Fibroblast of peridontal ligament (primary cell): Measurements from ENCODE around the gene RCOR1.

ENCODE experiments used
- DNase-seq: peaks from one replicate; pipeline ENCODE4 v3.0.0-alpha.2; 2010; ENCODE audit errors: extremely low read depth

RCOR1 gene

DNA sequence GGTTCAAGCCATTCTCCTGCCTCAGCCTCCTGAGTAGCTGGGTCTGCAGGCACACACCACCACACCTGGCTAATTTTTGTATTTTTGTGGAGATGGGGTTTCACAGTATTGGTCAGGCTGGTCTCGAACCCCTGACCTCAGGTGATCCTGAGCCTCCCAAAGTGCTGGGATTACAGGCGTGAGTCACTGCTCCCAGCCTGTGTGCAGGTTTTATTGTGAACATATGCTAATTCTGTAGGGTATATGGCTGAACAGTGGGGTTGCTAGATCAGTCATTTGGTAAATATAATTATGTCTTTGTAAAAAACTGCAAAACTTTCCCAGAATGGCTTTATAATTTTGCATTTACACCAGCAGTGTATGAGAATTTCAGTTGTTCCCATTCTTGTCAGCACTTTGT is 85.9 kb downstream of the RCOR1 start:
- DNase-seq: no peak

DNA sequence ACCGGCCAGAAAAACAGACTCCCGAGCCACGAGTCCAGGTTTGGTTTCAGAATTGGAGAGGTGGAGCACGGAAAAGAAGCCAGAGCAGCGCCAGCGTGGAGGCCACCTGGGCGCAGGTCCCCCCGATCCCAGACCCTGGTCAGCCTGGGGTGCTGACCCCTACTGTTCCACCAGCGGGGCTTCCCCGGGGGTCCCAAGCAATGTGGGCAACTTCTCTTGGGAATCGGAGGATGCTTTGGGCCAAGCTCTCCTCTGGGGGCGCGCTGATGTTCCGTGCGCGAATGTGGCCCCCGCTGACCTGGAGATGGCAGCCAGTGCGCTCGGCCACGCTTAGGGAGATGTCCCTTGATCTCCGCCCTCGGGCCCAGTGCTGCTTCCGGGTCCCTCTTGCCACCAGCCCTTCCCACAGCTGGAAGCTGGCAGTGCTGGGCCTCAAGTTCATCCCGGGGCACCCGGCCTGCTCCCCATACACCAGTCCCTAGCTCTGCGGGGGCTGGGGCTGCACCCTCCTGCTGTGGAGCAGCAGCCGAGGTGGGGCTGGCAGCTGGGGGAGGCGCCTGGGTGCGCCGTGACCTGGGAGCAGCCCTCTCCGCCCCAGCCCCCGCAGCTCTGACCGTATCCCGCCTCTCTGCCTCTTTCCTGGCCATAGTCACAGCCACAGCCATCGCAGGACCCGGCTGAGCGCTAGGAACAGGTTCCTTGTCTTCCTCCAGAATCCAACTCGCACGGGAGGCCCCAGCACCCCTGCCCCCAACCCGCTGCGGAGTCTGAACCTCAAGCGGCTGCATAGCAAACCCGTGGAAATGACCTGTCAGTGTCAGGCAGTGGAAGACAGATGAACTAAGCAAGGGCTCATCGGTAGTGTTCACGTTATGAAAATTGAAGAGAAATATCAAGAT is 91.2 kb downstream of the RCOR1 start:
- no peak for DNase-seq

DNA sequence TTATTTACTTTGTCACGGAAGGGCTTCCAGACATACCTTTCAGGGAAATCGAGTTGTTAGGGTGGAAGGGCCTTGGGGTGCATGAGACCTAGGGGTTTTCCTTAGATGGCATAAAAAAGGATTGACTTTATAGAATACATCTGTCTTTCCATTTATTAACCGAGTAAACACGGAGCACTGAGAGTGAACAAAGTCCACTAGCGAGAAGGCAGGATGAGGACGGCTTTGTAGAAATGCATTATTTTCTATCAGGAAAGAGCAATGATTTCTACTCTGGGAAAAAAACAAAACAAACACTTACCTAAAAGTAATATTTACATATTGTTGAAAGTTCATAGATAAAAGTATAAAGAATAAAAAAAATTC is 91.8 kb downstream of the RCOR1 start:
- DNase-seq: no peak

DNA sequence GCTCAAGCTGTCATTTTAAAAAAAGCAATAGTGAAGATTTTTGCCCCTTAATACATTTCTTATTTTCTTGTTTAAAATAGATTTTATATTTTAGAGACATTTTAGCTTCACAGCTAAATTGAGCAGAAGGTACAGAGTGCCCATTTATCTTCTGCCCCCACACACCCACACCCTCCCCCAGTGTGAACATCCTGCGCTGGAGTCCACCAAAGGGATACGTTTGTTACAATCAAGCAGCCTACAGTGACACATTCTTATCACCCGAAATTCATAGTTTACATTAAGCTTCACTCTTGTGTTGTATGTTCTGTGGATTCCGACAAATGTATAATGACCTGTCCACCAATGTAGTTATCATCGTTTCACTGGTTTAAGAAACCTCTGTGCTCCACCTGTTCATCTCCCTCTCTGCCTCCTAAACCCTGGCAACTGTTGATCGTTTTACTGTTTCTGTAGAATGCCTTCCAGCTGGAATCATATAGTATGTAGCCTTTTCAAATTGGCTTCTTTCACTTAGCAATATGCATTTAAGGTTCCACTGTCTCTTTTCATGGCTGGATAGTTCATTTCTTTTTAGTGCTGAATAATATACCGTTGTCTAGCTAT is 93.8 kb downstream of the RCOR1 start:
- no peak for DNase-seq

DNA sequence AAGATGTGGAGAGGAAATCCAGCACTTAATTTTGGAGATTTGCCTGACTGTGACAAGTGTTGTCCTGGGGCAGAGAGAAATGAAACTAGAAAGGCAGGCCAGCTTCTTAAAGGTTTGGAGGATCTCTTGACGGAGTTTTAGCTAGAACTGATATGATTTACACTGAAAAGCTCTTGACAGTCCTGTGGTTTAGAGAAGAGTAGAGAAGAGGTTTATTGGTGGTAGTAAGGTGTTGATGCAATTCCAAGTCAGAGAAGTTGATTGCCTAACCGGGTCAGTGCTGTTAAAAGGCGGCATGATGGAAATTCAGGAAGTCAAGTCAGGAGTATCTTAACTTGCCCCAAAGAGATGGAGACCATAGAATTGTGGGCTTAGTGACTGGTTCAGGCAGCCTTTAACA is 95.8 kb downstream of the RCOR1 start:
- DNase-seq: no peak

DNA sequence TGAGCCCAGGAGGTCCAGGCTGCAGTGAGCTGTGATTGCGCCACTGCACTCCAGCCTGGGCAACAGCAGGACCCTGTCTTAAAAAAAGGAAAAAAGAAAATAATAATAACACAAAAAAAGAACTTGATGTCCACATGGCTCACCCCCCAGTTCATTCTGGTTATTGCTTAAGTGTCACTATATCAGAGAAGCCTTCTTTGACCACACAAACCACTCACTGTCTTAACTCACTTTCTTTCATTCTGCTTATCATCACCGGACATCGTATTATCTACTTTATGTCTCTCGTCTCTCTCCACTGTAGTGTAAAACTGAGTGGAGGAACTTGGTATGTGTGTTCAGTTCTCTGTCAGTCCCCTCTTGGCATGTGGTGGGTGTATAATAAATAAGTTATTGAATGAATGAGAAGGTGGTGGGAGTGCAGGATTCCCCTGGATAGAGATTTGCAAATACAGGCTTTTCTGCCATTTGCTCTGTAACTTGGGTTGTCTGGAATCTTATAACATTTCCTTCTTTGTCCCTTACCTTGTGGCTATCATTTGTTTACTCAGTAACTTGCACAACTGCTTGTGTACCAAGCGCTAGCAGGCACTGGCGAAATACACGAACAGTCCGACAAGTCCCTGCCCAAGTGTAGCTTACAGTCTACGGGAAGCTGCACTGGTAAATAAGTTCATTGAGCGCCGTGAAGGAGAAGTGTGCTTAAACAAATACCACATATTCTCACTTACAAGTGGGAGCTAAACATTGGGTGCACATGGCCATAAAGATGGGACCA is 98.2 kb downstream of the RCOR1 start:
- DNase-seq: no peak

DNA sequence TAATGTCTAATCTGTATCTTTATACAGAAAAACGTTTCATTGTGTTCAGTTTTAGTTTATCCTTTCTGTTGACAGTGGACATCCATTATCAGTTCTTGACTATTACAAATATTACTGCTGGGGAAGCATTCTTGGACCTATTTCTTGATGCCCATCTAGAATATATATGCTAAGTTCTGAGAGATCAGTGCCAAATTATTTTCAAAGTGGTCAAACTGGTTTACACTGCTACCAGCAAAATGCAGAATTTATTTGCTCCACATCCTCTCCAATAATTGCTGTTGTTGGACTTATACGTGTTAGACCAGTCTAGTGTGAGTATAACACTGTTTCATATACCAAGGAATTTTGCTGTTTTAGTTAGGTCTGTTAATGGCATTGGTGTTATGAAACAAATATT is 99.3 kb downstream of the RCOR1 start:
- DNase-seq: no peak

DNA sequence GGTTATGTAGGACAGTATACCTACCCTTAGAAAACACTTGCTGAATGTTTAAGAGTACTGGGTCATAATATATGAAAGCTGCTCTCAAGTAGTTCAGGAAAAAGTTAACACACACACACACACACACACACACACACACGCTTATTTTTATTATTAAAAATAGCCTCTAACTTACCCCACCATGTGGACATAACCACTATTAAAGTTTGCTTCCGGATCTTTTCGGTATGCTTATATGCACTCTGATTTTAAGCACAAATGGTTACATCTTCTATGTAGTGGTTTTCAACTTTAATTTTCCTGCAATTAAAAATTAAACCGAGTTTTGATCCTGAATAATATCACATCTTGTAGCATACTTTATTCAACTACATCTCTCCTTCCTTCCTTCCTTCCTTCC is 99.9 kb downstream of the RCOR1 start:
- no peak for DNase-seq

DNA sequence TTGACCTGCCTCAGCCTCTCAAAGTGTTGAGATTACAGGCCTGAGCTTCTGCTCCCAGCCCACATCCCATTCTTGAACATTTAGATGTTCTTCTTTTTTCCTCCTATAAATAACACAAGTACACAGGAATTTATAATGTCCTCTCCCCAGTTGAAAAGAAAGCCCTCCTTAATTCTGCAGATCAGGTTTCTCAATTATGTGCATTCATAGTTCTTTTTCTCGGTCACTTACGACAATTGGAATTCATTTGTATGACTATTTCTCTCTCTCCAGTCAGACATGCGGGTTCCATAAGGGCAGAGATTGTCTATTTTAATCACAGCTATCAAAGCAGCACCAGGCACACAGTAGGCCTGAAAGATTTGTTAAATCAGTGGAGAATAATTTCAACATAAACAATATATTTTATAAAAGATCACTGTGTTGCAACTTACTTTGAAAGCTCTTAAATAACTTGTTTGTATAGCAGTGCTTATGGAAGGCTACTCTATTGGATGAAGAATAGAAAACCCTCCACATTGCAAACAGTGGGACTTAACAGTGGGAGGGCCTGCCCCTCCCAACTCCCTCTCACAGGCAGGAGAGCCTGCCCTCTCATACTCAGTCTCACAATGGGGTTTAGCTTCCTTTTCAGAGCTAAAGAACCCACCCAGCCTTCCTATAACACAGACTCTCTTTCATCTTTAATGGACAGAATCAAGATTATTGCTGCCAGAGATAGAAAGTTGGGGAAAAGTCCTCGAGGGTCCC is 100.7 kb downstream of the RCOR1 start:
- DNase-seq: peak; percentile 13

DNA sequence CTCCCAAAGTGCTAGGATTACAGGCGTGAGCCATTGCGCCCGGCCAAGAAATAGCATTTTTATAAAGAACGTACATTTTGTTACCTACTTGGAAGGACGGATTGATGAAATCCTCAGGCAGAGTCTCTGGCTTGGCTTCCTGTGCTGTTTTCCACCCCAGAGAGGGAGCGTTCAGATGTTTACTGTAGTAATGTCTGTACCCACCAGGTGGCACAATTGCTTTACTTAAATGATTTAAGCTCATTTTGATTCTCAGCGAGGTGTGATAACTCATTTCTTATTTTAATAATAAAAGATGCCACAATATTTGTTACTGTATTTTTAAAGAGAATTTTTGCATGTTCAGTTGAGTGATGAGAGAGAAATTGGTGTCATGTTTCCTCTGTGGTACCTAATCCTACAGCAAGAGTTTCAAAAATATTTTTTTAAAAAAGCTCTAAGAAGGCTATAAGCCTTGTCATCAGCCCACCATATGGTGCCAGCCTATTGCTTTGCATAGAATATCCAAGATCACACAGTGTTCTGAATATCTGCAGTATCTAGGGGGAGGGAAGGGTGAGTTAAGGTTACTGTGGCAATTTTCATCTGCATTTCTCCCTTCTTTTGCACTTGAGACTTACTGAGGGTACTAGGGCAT is 102.2 kb downstream of the RCOR1 start:
- peak; percentile 86 for DNase-seq

DNA sequence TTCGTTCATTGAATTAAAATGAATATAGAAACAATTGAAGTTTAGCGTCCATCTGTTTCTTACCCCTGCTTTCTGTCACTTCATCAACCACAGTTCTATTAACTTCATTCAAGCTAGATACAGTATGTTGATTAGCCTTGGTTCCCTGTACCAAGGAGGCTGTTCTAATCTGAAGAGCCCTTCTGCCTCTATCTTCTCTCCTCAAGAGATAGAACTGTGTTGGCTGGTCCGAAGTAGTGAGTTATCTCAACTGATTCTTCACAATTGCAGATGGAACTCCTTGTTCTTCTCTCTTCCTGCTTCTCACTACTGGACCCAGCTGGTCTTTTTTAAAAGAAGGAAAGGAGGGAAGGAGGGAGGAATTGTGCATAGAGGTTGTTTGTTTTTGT is 102.7 kb downstream of the RCOR1 start:
- DNase-seq: no peak

DNA sequence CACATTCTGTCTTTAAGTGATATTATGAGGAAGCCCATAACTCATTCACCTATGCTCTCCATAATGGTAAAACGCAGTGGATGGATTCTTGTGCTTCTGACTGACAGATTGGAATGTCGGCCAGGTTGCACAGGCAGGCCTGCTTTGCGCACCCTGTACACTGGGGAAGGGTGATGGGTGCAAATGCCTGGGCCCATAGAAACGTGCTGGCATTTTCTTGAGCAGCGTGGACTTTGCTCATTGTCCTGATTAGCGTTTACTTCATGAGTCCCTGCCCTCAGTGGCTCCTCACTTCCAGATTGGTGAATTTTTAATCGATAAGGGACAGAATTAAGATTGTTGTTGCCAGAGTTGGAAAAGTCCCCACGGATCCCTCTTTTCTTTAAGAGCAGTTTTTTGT is 103.9 kb downstream of the RCOR1 start:
- DNase-seq: no peak

DNA sequence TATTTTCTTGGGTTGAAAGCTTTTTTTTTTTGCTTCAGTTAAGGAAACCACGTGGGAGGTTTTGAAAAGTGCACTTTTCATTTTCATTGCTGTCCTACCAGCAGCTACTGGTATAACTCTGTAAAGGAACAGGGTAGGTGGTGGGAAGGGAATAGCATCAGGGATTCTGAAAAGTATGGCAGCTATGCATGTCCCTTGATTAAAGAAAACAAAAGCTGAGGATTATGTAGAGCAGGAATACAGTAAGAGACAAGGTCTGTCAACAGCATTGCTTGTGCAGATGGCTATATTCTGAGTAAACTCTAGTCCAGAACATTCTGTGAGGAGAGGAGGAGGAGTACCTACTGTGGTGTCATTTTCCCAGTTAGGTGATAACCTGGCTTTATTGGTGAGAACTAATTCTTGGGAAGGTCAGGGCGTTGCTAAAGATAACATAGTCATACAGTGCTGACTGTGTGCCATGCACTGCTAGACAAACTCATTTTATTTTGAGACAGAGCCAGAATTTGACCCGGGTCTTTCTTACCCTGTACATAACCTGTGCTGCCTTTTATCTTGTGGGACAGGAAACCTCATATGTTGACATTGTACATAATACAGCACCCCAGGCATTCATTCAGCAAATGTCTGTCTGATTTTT is 104.5 kb downstream of the RCOR1 start:
- no peak for DNase-seq

DNA sequence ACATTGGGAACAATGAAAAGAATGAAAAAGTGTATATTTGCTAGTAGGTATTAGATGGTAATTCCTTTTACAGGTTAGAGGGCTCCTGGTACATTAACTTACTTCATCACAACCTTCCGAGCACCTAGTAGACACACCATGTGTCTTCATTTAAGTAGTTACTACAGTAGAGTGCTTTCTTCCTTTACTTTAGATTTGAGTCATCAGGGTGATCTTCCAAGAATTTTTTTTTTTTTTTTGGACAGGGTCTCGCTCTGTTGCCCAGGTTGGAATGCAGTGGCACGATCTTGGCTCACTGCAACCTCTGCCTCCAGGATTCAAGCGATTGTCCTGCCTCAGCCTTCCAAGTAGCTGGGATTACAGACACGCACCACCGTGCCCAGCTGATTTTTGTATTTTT is 105.1 kb downstream of the RCOR1 start:
- no peak for DNase-seq

DNA sequence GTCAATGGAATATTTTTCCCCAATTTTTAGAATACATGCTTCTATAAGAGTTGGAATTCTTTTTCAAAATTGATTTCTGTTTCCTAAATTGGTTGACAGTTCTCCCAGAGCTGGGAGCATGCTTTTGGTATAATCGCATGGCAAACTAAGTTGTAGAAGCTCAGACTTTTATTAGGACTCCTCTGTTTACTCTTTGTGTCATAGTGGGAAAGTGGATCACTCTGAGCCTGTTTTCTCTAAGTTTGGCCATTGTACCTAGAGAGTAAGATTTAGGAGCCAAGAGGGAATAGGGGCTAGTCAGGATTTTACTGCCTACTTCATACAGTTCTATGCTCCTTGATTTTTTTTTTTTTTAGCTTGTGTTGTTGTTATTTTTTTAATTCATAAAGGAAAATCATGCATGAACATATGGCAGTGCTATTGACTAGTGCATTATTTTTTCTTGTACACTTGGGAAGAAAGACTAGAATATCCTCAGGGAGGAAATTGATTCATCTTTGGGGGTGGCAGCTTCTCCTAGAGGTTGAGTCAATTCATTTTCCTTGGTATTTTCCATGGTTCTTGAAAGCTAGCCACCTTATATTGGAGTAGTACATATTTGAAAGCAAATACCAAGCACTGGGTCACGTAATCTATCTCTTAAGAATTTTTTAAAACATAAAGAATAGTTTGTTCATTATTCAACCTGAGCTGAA is 107.1 kb downstream of the RCOR1 start:
- peak; percentile 13 for DNase-seq

DNA sequence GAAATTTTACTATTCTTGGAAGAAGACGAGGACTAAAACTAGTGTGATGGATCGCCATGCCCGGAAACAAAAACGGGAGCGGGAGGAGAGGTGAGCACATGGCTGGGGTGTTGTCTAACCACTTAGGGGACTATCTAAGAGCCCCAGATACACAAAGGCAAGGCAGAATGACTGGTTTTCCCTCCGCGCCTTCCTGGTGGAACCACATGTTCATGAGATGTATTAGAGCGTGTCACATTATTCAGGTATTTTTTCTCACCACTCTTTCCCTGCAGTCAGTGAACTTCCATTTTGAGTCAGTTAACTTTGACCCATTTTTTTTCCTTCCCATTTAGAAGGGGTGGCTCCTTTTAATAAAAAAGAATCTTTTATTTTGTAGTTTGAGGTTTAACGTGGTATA is 116.0 kb downstream of the RCOR1 start:
- no peak for DNase-seq

DNA sequence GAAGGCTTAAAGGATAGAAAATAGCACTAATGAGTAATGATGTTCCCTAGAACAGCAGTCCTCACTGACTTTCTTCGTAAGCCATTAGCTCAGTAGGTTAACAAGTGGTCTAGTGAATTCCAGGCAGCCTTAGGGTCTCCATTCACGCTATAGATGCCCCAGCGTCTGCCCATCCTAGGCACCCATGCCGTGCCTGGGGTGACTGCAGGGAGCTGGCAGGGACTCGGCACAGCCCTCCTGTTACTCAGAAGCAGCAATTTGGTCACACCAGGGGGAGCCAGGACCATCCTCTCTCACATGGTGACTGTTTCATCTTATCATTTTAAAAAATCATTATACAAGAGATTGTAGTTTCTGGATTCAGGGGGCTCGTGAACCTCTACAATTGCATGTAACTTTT is 118.8 kb downstream of the RCOR1 start:
- DNase-seq: no peak

DNA sequence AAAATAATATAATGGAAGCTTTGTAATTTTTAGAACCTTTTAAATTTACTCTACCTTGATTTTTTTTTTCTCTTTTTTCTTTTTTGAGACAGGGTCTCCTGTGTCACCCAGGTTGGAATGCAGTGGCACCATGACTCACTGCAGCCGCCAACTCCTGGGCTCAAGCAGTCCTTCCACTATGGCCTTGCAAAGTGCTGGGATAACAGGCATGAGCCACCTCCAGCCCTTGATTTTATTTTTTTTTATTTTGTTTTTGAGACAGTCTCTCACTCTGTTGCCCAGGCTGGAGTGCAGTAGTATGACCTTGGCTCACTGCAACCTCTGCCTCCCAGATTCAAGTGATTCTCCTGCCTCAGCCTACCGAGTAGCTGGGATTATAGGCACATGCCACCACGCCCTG is 119.5 kb downstream of the RCOR1 start:
- no peak for DNase-seq

DNA sequence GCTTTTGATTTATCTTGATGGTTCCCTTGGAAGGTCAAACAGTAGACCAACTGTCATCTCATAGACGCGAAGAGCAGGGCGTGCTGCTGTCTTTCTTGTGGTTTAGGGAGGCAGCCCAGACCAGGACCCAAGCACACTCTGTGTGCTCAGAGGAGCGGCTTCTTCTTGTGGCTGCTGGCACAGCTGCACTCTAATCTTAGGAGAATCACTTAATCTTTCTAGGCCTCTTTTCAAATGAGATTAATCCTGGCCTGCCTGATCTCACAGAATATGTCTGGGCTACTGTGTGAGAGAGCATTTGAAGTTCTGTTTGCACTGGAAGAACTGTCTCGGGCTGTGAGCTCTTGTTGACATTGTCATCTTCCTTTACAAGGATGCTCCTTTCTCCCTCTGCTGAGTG is 124.8 kb downstream of the RCOR1 start:
- no peak for DNase-seq

DNA sequence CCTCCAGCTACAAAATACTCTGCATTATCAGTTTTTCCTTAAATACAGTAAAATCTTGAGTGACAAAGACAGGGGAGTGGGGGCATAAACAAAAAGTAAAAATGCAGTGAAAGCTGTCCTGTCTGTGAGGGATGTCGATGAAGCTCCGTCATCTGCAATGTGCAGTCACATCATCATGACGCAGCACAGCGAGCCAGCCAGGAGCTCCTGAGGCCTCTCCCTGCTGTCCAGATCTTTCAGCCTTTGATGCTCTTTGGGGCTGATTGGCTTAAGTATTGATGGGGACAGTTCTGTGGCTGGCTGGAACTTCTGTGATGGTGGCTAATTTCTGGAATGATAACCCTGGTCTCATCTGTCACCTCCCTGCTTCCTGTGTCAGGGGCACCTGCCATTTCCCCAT is 130.2 kb downstream of the RCOR1 start:
- DNase-seq: no peak

DNA sequence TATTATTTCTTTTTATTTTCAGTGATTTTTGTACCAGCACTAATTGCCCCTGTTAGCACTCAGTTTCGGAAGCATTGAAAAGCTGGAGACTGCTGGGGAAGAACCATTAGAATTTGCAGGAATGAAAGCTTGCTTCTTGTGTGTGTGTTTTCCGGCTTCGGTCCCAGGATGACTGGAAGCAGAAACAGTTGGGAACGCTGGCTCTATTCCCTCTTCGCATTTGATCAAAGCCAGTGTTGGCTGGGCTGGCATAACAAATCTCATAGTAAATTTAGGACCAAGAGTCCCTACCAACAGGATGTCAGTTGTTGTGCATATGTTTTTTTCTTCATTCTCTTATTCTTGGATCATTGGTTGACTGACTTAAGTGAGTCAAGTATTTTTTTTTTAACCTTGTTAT is 131.2 kb downstream of the RCOR1 start:
- no peak for DNase-seq
